HFF-Myc (cell line): ENCODE measurements around the gene PIAS2.

Experiments
- DNase-seq: peaks from one replicate; pipeline ENCODE4 v3.0.0-alpha.2; 2011; ENCODE audit warnings: low read depth; ENCODE audit errors: extremely low read depth
- H3K4me3 ChIP-seq: replicated peaks from 2 replicates; pipeline ENCODE4 v1.5.1; 2011; ENCODE audit warnings: low read depth, mild to moderate bottlenecking, control low read depth, low read length
- CTCF ChIP-seq: IDR thresholded peaks from 2 replicates; pipeline ENCODE4 v1.5.1; 2012; ENCODE audit warnings: mild to moderate bottlenecking, low read depth, low read length, control low read depth; ENCODE audit errors: missing control alignments

The PIAS2 gene

DNA sequence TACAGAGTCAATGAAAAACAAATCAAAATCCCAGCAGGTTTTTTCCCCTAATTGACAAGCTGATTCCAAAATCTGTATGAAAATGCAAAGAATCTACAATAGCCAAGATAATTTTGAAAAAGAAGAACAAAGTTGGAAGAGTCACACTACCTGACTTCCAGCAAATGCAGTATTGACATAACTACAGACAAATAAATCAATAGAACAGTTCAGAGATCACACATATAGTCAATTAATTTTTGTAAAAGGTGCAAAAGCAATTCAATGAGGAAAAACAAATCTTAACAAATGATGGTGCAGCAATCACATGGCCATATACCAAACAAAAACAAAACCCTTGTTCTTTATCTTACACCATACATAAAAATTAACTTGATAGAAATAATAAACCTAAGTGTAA is 85.9 kb downstream of the PIAS2 start:
- no peak for TF ChIP-seq CTCF
- no peak overlapping the region for H3K4me3 ChIP-seq
- DNase-seq: no peak

- H3K4me3 ChIP-seq: no peak overlapping the region
- no peak for TF ChIP-seq CTCF
- DNase-seq: no peak
Measured at GRCh38 chr18:46830633-46831032, 86.7 kb downstream of the PIAS2 start.

GRCh38 chr18:46829947-46830346 is 87.4 kb downstream of the PIAS2 start:
- no peak overlapping the region for H3K4me3 ChIP-seq
- DNase-seq: no peak
- no peak for TF ChIP-seq CTCF

- no peak for TF ChIP-seq CTCF
- no peak for DNase-seq
- no peak overlapping the region for H3K4me3 ChIP-seq
Measured at GRCh38 chr18:46829531-46829930, 87.8 kb downstream of the PIAS2 start.

- no peak for DNase-seq
- no peak overlapping the region for H3K4me3 ChIP-seq
- no peak for TF ChIP-seq CTCF
Measured at GRCh38 chr18:46821856-46822711, 95.2 kb downstream of the PIAS2 start.

GRCh38 chr18:46820863-46821262 is 96.4 kb downstream of the PIAS2 start:
- no peak overlapping the region for H3K4me3 ChIP-seq
- no peak for DNase-seq
- no peak for TF ChIP-seq CTCF

GRCh38 chr18:46815661-46816060 is 101.6 kb downstream of the PIAS2 start:
- no peak for DNase-seq
- H3K4me3 ChIP-seq: no peak overlapping the region
- TF ChIP-seq CTCF: no peak
